Myocyte (in vitro differentiated cells): ENCODE results near the gene RAB7B. TPM values are rescaled to one million over a fixed set of nuclear protein-coding genes. Genes with fewer than 3 reads are reported as not detected.

Experiments
- DNase-seq: peaks from one replicate; pipeline ENCODE4 v3.0.0-alpha.2; 2012; ENCODE audit warnings: low read depth
- total RNA-seq: library from RNA; depleted of rRNA; stranded (reverse); fragments of >200 nt; gene quantifications from 2 replicates; pipeline ENCODE4 v1.2.3, GENCODE V29; 2014

Gene RAB7B
- total RNA-seq, 1 donor from 2014 or later, result 9.0 TPM

DNA sequence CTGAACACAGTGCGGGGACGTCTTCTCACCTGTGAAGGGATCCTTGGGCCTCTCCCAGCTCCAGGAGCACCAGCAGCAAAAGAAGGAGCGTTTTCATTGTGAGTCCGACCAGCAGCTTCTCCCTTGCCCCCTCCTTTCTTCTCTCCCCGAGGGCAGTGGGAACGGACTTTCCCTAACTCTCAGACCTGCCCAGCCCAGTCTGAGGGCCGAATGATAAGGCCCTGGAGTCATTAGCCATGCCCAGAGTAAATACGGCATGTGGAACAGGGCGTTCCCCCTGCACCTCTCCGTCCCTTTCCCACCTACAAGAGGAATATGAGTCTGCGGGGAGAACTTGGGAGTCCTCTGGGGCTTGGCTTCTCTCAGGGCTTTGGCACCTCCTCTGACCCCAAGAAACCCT, 20.5 kb upstream of the RAB7B start, which contains the start of gene CTSE:
CTSE (minus strand) TSS at position 201 of the 400 bp plus-strand sequence; CDS start at position 97, 104 bp downstream.
- no peak for DNase-seq

DNA sequence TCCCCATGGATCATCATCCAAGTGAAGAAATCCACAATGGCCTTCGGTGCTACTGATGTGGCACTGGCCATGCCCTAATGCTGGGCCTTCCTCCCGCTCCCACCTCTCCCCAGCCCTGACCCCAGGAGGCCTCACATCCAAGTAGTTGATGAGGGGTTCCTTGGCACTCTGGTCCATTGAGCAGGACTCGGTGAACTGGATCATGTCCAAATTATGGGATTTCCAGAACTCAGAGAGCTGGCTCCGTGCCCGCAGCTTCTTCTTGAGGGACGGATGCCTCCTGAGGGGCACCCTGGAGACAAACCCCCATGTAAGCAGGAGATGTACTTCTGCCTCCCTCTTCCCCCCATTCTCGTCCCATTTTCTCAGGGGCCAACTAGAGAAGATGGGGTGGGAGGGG, 19.6 kb upstream of the RAB7B start:
- DNase-seq, result no peak

DNA sequence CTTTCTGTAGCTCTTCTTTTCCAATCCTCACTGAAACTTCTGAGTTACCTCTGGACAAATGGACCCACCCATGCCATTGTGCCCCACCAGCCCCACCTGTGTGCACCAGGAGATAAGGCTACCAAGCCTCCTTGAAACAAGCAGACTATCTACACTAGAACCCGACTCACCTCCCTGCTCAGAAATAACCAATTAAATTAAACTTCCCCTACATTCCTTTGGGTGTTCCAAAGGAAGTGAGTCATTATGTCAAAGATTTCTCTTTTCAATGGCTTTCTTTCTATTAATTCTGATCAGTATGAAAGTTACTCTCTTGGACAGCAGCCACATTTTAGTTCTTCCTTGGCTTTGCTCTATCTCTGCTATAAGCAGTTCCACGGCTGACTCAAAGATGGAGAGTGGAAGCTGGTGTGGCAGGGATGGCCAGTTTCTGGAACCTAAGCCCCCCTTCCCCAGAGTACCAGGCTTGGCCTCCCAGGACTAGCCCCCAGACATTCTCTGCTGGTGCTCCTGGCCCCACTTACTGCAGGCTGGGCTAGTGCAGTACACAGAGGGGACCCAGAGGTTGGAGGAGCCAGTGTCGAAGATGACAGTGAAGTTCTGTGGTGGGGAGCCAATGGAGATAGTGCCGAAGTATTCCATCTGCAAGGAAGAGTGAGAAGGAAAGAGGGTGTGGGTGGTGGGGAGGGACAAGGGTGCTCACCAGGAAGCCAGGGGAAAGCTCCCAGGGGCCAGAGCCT, 18.6 kb upstream of the RAB7B start:
- DNase-seq, result no peak

- DNase-seq, result no peak
Measured at GRCh38 chr1:206021008-206021625, 17.9 kb upstream of the RAB7B start.

- DNase-seq, result no peak
Measured at GRCh38 chr1:206020393-206021007, 17.3 kb upstream of the RAB7B start.

DNA sequence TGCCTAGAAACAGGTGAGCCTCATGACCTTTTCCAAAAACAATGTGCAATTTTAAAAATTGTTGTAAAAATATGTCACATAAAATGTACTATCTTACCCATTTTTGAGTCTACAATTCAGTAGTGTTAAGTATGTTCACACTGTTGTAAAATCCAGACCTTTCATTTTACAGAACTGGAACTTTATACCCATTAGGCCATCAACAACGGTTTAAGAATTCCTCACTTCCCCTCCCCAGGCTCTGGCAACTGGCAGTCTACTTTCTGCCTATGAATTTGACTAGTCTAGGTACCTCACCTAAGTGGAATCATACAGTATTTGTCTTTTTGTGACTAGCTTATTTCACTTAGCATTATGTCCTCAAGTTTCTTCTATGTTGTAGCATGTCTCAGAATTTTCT, 11.9 kb upstream of the RAB7B start:
- no peak for DNase-seq

- no peak for DNase-seq
Measured at GRCh38 chr1:206014601-206015000, 11.4 kb upstream of the RAB7B start.

DNA sequence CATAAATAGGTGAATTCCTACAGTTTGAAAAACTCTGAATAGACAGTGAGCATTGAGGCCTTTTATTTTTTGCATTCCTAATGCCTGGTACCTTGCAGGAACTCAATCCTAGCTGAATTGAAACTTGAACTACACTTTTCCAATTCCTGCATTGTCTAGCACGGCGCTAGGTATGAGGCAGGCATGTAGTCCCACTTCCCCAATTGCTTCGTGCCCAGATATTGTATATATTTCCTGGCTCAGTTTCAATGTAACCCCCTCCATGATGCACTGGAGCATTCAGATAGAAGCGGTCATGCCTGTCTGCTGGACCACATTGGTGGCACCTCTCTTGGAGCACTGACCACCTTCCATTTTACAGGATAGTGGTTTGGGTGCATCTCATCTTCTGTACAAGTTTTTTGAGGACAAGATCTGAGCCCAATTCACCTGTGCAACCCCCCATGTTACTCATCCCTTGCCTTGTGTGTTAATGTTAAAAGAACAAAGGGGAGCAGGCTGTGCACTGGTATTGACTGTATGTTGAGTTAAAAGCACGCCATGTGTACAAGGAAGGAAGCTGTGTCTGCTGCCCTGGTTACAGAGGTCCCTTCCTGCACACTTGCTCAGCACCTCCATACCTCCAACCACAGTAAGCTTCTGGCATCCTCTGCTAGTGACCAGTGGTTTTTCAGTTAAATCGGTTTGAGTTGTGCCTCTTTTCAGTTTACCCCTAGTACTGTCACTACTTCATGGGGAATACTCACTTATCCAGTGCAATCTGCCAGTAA, 10.0 kb upstream of the RAB7B start:
- DNase-seq, result no peak

DNA sequence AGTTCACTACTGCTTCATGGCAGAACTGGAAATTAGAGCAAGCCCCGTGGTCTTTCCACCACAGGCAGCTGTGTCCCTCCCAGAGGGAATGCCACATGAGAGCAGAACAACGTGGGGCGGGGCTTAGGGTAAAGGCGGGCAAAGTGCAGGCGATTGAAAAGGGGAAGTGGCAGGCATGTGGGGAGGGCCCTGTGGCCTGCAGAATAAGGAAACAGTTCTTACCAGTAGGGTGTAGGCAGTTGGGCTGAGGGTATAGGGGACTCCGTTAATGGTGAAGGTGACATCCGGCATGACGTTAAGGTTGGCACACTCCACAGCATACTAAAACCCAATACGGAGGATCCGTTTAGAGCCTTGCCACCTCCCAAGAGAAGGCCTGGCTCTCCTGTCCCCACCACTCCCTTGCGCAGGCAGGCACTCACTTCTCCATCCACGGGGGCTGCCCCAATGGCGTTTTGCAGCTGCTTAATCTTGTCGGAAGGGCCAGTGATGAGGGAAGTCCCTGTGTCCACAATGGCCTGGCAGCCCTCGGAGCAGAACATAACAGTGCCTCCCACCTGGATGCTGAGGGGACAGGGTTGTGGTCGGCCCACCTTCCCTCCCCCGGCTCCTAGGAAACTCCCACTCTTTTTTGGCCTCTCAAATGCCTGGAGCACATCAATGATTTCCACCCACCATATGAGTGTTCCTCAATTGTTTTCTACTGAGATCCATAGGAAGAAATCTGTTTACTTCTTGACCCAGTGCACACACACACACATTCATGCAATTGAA, 9.1 kb upstream of the RAB7B start:
- peak; percentile 86 for DNase-seq

- DNase-seq, result no peak
Measured at GRCh38 chr1:206011057-206011456, 7.9 kb upstream of the RAB7B start.

- DNase-seq, result peak; percentile 12
Measured at GRCh38 chr1:206010060-206010459, 6.9 kb upstream of the RAB7B start.

DNA sequence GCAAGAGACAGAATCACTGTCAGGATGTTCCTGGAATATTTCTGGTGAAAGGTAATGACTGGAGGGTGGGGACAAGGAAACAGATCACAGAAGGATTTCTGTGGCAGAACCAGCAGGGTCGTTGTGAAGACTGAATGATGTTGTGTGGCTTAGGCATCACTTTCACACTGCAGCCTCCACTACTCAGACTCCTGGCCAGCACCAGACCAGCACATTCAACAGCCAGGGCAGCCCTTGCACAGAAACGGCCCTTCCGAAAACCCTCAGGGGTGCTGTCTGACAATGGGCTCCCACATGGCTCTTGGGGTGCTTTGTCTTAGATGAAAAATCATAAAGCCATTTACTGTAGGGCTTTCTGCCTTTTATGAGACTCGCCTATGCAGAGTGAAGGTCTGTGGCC, 3.8 kb upstream of the RAB7B start:
- no peak for DNase-seq

DNA sequence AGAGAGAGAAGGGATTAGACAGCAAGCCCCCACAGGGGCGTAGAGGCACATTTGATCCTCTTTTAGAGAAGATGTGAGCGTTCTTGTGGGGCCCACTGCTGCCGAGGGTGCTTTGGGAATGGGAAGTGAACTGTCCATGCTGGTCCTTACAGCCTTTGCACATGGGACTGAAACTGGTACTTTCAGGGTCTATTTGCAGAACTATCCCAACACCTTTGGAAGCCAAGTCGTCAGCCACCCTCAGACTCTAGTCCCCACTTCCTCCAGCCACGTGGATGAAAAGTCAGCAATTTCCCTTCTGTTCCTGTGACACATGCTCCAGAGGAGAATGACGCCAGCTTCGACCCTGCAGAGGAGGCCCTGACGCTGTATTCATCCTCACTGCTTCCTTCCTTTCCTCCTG, 2.6 kb upstream of the RAB7B start:
- DNase-seq, result no peak

DNA sequence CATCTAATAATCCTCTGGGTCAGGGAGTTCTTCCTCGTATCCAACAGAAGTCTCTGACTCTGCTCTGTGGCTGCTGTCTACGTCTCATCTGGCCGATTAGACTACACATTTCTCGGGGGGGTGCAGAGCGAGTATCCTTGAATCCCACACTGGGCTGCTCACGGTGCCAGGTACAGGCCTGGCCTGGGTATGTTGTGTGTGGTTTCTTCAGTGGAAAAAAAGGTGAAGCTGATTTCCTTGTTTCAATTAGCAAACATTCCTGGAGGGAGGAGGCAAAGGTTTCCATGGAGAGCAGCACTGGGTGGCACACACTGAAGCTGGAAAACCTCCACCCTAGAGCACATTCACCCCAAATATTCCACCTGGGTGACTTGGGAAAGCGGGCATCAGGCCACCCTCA, 2.0 kb upstream of the RAB7B start:
- DNase-seq, result no peak

DNA sequence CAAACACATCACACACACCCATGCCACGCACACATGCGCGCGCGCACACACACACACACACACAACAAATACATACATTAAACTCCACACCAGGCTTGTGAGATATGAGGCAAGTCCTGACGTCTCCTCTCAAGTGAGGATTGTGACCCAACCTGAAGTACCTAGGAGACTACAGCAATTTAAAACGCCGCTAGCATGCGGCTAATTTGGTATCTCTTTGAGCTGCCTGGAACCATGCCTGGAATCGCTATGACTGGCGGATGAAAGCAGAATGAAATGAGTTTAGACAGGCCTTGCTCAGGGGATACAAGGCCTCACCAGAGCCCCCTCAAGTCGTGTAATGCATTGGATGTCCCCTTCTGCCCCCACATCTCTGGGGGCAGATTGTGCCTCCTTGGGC, 1.6 kb upstream of the RAB7B start:
- no peak for DNase-seq

DNA sequence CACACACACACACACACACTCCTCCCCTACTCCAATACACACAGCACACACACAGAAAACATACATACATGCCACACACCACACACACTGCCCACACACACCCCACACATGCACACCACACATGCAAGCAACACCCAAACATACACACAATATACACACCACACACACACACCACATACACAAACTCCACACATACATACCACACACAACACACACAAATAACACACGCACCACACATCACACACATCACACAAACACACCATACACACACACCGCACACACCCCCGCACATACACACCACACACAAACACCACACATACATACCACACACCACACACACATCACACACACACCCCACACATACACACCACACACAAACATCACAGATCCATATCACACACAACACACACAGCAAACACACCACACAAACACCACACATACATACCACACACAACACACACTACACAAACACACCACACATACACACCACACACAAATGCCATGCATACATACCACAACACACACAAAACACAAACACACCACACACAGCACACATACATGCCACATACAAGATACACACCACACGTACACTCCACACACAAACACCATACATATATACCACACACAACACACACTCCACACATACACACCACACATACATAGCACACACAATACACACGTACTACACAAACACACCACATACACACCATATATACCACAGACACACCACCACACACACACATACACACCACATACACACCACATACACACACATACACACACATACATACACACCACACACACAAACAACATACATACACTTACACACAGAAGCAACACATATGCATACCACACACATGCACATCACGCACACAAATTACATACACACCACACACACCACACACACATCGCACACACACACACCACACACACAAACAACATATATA, 932 bp upstream of the RAB7B start:
- no peak for DNase-seq

DNA sequence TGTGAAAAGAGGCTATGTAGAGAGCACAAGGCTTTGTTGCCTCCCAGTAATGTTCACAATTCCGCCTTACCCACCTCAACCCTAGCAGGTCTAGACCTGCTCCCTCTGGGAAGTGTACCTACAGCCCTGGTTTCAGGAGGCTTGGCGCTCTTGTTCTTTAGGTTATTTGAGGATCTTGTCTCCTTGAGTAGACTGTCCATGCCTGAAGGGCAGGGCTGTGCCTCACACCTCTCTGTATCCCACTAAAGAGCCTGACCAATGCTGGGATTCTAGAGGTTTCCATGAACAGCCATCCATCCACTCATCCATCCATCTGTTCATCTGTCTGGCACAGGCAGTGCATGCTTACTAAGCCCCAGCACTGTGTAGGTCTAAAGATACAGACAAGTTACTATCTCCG, 1.0 kb downstream of the RAB7B start:
- DNase-seq, result peak; percentile 65

DNA sequence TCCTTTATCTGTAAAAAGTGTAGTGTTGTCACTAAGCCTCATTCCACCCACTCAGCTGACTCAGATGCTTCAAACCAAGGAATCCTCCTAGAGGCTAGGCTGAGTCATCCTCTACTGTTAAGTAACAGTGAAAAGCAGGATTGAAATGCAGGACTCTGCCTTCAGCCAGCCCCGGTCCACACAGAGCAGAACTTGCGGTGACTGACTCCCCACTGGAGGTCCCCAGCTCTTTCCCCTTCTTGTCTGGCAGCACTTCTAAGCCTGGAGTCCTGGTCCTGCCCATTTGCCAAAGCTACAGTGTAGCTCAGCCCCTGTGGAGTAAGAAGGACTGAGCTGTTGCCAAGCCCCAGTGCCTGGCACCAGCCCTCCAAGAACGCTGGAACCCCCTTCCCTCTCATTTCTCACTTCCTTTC, 1.7 kb downstream of the RAB7B start:
- peak; percentile 89 for DNase-seq

DNA sequence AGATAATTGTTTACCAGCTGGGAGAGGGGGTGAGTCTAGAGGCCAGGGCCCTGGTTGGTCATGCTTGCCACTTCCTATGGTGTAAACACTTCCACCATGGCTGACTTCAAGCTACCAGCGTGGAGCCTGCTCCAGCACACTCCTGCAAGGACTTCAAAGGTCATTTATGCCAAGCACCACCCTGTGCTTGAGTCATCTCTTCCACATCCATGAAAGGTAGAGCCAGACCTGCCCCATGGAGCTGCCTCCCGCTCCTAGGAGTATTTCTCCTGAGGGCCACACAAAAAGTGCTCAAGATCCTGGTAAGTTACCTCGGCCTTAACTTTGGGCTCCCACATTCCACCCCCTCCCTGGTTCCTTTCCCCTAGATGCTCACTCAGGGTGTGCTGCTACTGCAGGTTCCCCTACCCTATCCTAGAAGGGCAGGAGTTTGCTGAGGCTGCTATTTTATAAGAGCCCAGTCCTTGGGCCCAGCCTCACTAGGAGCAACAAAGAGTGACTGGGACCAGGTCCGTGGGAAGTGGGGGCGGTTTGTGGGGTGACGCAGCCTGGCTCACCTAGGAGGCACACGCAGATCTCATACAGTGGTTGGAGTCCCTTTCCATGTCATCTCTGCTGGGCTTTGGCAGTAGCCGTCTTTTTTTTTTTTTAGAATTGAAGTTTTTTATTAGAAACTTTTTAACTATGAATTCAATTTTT, 2.4 kb downstream of the RAB7B start:
- no peak for DNase-seq
